ENCODE data around the gene MEIS2. TPM values are rescaled to one million over a fixed set of nuclear protein-coding genes. Genes with fewer than 3 reads are reported as not detected.

MEIS2 gene
- total RNA-seq, 1 experiment from 2014 or later: 28.7 TPM

DNA sequence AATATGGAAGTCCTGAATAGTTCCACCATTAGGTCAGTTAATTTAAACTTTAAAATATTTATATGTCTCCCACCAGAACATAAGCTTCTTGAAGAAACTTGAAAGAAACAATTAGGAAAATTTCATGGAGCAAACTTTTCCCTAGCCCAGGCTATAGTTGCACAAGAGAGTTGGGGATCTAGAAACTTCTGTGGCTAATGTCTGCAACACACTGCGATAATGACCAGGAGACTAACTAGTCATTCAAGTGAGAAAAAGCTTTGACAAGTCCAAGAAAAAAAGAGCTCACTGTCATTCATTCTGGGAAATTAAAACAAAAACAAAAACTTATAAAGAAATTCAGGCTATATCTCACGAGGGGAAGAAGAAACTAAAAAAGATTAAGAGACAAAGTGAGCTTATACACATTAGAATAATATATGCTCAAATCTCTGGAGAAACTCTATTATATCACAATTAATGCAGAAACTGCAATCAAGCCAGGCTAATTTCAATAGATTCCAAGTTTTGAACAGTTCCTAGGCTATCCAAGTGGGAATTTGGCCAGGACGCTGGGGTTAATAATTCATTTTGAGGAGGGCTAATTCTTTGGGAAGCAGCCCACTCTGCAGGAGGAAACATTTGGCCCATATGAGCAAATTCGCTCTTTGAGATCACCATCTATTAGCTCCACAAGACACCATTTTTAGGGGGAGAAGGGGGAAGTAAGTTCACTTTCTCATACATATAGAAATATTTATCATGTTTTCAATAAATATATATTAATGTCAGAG lies 134.6 kb downstream of the MEIS2 start:
- CTCF ChIA-PET: no interaction called here
- H3K36me3 Mint-ChIP-seq (ENCODE audit: insufficient read depth, unreplicated experiment): no peaks in the 10 kb centered on the region
- Histone ChIP-seq H3K9me3 (no peaks in the 10 kb centered on the region), H3K4me3 (ENCODE audit: low read depth, low read length) (no peak overlapping the region), H3K4me1 (peaks cover 12% of the 10 kb centered on the region), H3K36me3 (ENCODE audit: control insufficient read depth, insufficient read depth, low read length) (no peaks in the 10 kb centered on the region), H3K27me3 (replicated peaks; ENCODE audit: control insufficient read depth, insufficient read depth, low read length) (no peaks in the 10 kb centered on the region; the same call in 1 of the 2 replicates)
- peaks cover 4% of the 10 kb centered on the region for H3K27me3 Mint-ChIP-seq (ENCODE audit: insufficient read depth, unreplicated experiment)
- H3K4me3 Mint-ChIP-seq (ENCODE audit: unreplicated experiment): no peak overlapping the region
- H3K27ac Mint-ChIP-seq (ENCODE audit: unreplicated experiment): no peak overlapping the region
- no peak for DNase-seq
- H3K9me3 Mint-ChIP-seq (ENCODE audit: unreplicated experiment): no peaks in the 10 kb centered on the region
- H3K4me1 Mint-ChIP-seq (ENCODE audit: low read depth, unreplicated experiment): peaks cover 5% of the 10 kb centered on the region
- POLR2A ChIA-PET: no interaction called here
- no TSS peak for BruUV-seq (replicated peaks)
- intact Hi-C loops (cut with micrococcal nuclease; ENCODE audit: unreplicated experiment): no loop called here
- TF ChIP-seq, protein P1, sequence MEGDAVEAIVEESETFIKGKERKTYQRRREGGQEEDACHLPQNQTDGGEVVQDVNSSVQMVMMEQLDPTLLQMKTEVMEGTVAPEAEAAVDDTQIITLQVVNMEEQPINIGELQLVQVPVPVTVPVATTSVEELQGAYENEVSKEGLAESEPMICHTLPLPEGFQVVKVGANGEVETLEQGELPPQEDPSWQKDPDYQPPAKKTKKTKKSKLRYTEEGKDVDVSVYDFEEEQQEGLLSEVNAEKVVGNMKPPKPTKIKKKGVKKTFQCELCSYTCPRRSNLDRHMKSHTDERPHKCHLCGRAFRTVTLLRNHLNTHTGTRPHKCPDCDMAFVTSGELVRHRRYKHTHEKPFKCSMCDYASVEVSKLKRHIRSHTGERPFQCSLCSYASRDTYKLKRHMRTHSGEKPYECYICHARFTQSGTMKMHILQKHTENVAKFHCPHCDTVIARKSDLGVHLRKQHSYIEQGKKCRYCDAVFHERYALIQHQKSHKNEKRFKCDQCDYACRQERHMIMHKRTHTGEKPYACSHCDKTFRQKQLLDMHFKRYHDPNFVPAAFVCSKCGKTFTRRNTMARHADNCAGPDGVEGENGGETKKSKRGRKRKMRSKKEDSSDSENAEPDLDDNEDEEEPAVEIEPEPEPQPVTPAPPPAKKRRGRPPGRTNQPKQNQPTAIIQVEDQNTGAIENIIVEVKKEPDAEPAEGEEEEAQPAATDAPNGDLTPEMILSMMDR (IDR thresholded peaks at IDR 0.05; ENCODE audit: insufficient read depth in 1 of 2, low read depth in 1 of 2, low read length in 1 of 2, severe bottlenecking in 1 of 2, unreplicated experiment in 1 of 2): no peak

DNA sequence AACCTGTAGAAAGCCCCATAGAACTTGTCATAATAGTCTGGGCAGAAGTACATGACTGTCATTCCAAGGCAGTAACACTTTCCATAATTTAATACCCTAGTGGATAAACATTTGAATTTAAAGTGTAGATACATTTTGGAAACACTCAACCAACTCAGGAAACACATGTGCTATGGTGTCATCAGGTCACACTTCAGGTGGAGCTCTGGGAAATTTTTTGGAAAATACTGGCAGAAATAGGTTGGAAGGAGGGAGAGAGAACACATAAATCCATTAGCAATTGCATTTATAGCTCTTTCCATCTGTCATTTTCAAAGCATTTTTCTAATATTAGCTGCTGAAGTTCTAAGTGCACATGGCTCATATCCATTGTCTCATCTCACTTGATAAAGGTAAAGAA lies 135.7 kb downstream of the MEIS2 start:
- no TSS peak for BruUV-seq (replicated peaks)
- no peak overlapping the region for H3K27ac Mint-ChIP-seq (ENCODE audit: unreplicated experiment)
- H3K27me3 Mint-ChIP-seq (ENCODE audit: insufficient read depth, unreplicated experiment): no peaks in the 10 kb centered on the region
- DNase-seq: no peak
- H3K4me1 ChIP-seq: peaks cover 14% of the 10 kb centered on the region
- TF ChIP-seq, protein P1 (IDR thresholded peaks at IDR 0.05; ENCODE audit: insufficient read depth in 1 of 2, low read depth in 1 of 2, low read length in 1 of 2, severe bottlenecking in 1 of 2, unreplicated experiment in 1 of 2): no peak
- H3K36me3 ChIP-seq (ENCODE audit: control insufficient read depth, insufficient read depth, low read length): no peaks in the 10 kb centered on the region
- no peaks in the 10 kb centered on the region for H3K36me3 Mint-ChIP-seq (ENCODE audit: insufficient read depth, unreplicated experiment)
- POLR2A ChIA-PET: no interaction called here
- intact Hi-C loops (cut with micrococcal nuclease; ENCODE audit: unreplicated experiment): no loop called here
- CTCF ChIA-PET: no interaction called here
- no peaks in the 10 kb centered on the region; the same call in 1 of the 2 replicates for H3K27me3 ChIP-seq (replicated peaks; ENCODE audit: control insufficient read depth, insufficient read depth, low read length)
- no peak overlapping the region for H3K4me3 ChIP-seq (ENCODE audit: low read depth, low read length)
- H3K4me3 Mint-ChIP-seq (ENCODE audit: unreplicated experiment): no peak overlapping the region
- no peaks in the 10 kb centered on the region for H3K9me3 Mint-ChIP-seq (ENCODE audit: unreplicated experiment)
- H3K4me1 Mint-ChIP-seq (ENCODE audit: low read depth, unreplicated experiment): no peaks in the 10 kb centered on the region
- no peaks in the 10 kb centered on the region for H3K9me3 ChIP-seq

DNA sequence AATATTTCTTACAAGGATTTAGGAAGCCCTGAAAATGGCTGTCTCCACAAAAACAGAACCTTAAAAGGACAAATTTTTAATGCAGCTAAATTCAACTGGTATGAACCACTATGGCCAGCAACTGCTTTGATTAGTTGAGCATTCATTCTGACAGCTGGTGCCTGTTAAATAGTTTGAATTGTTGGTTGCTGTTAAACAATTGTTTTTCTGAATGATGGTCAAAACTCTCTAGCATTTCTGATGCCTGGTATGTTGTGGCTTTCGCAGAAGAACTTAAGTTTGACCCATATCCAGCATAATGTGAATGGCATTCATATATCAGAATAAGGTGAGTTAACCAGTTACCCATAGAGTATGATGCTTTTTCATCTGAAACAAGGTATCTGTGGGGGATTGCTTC lies 138.4 kb downstream of the MEIS2 start:
- Mint-ChIP-seq H3K36me3 (ENCODE audit: insufficient read depth, unreplicated experiment) (no peaks in the 10 kb centered on the region), H3K4me3 (ENCODE audit: unreplicated experiment) (no peak overlapping the region), H3K27ac (ENCODE audit: unreplicated experiment) (no peak overlapping the region), H3K27me3 (ENCODE audit: insufficient read depth, unreplicated experiment) (no peaks in the 10 kb centered on the region), H3K4me1 (ENCODE audit: low read depth, unreplicated experiment) (peaks cover 6% of the 10 kb centered on the region), H3K9me3 (ENCODE audit: unreplicated experiment) (no peaks in the 10 kb centered on the region)
- intact Hi-C loops (cut with micrococcal nuclease; ENCODE audit: unreplicated experiment): no loop called here
- no peak for DNase-seq
- Histone ChIP-seq H3K4me3 (ENCODE audit: low read depth, low read length) (no peak overlapping the region), H3K4me1 (peaks cover 14% of the 10 kb centered on the region), H3K36me3 (ENCODE audit: control insufficient read depth, insufficient read depth, low read length) (no peaks in the 10 kb centered on the region), H3K27me3 (replicated peaks; ENCODE audit: control insufficient read depth, insufficient read depth, low read length) (no peaks in the 10 kb centered on the region), H3K9me3 (no peaks in the 10 kb centered on the region)
- TF ChIP-seq, protein P1 (IDR thresholded peaks at IDR 0.05; ENCODE audit: insufficient read depth in 1 of 2, low read depth in 1 of 2, low read length in 1 of 2, severe bottlenecking in 1 of 2, unreplicated experiment in 1 of 2): no peak
- POLR2A ChIA-PET: no interaction called here
- CTCF ChIA-PET: no interaction called here
- no TSS peak for BruUV-seq (replicated peaks)

Measured in Caco-2 (cell line).